ENCODE measurements around the gene FGGY.

Gene FGGY

GRCh38 chr1:59316497-59317128, 19.7 kb downstream of the FGGY start:
- no peak for DNase-seq (ENCODE audit: low read depth)

GRCh38 chr1:59317343-59317742, 20.4 kb downstream of the FGGY start:
- DNase-seq (ENCODE audit: low read depth) = no peak

DNA sequence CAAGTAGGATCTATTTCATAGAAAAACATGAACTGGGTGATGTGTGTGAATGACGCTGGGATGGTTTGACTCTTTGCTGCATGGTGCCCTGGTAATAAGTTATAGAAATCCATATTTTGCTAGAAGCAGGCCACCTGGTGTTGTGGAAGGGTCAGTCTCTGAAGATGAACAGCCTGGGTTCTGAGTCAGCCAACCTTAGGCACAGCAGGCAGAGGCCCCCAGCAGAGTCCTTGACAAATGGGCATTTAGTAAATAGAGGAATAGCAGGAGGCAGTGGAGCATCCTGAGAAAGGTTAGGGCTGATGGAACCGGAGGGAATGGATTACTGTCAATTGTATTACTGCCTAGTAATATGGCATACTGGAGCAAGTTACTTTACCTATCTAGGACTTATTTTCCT, 20.9 kb downstream of the FGGY start:
- DNase-seq (ENCODE audit: low read depth) = no peak

DNA sequence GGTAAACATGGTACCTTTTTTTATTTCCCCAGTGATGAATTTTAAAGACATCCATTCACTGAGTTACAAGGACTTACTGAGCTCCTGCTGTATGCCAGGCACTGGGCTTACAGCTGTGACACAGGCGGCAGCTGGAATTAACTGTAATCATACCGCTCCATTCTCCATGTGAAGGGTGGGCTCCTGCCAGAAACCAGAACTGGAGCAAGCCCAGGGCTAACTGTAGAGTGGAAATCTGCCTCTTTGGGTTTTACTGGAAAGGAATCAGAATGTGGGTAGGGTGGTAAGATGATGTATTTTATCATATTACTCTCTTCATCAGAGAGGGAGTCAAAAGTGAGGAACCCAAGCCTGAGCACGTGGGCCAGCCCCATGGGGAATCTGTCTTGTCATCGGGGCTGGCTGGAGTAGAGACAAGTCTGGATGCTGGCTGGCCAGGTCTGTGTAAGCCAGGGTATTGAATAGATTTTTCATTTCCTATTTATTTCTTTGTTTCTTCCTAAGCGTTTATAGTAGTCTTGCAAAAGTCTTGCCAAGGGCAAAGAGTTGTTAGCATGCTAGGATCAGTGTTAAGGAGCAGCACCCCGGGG, 21.5 kb downstream of the FGGY start:
- DNase-seq (ENCODE audit: low read depth) = no peak

DNA sequence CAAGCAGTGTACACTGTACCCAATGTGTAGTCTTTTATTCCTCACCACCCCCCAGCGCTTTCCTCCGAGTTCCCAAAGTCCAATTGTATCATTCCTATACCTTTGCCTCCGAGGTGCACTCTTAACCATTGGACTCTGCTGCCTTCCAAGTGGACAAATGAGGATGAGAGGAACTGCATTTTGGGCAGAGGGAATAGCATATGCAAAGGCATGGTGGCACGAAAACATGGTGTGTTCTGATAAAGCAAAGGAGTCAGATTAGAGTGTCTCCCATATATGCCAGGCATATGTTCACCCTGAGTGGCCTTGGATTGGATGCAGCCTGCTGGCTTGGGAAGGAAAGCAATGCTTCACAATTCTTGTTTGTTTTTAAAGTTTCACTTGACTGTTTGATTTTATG, 25.5 kb downstream of the FGGY start:
- DNase-seq (ENCODE audit: low read depth) = no peak

DNA sequence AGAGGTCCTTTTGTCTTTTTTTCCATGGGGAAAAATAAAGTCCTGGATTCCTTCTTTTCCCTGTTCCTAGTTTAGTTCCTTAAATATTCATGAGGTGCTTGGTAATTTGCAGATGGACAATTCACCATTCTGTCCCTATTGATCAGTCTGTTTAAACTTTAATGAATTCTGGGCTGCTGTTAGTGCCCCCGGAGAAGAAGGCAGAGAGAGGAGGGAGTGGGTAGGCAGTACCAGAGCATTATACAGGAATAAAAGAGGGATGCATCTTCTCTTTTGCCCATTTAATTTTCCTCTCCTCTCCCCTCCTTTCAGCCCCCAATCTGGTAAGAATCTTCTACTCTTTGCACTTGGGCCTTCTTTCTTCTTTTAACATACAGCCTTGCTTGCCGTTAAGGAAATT, 25.9 kb downstream of the FGGY start:
- no peak for DNase-seq (ENCODE audit: low read depth)

DNA sequence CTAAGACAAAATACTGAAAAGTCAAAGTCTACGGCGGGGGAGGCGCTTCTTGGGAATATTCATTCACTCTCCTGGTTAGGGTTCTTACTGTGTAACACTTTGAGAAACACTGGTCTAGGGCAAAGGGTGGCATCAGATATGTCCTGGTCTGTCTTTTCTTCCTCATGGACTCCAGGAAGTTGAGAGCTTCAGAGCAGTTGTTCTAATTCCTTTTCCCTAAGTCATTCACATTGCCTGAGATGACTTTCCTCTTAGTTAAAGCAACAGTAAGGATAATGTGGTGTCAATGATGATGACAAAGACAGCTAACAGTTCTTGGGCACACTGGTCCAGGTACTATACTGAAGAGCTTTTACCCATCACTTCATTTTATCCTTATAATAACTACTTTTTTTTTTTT, 27.0 kb downstream of the FGGY start:
- no peak for DNase-seq (ENCODE audit: low read depth)

- DNase-seq (ENCODE audit: low read depth) = no peak
Observed at GRCh38 chr1:59328353-59328752, 31.5 kb downstream of the FGGY start.

GRCh38 chr1:59329412-59330053, 32.6 kb downstream of the FGGY start:
- no peak for DNase-seq (ENCODE audit: low read depth)

- no peak for DNase-seq (ENCODE audit: low read depth)
Observed at GRCh38 chr1:59331686-59332620, 35.1 kb downstream of the FGGY start.

- DNase-seq (ENCODE audit: low read depth) = no peak
Observed at GRCh38 chr1:59332983-59333382, 36.1 kb downstream of the FGGY start.

DNA sequence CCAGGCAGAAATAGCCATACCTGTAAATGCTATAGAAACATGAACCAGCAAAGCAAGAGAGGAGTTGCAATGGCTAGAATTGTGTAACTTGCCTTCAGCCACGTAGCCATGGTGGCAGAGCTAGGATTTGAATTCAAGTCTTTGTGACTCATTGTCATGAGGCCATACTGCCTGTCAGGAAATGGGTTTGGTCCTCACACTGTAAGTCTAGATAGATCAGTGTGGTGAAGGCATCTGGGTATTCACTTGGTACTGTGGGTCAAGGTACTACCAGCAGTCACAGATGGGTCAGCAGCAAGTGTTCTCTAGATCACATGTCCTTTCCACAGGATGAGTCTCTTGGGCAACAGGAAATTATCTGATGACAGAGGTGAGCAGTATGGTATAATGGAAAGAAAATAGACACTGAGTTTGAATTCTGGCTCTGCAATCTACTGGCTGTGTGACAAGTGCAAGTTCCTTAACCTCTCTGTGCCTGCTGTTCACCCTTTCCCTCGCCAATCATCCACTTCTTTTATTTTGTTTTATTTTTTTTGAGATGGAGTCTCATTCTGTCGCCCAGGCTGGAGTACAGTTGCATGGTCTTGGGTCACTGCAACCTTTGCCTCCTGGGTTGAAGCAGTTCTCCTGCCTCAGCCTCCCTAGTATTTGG, 36.9 kb downstream of the FGGY start:
- no peak for DNase-seq (ENCODE audit: low read depth)

DNA sequence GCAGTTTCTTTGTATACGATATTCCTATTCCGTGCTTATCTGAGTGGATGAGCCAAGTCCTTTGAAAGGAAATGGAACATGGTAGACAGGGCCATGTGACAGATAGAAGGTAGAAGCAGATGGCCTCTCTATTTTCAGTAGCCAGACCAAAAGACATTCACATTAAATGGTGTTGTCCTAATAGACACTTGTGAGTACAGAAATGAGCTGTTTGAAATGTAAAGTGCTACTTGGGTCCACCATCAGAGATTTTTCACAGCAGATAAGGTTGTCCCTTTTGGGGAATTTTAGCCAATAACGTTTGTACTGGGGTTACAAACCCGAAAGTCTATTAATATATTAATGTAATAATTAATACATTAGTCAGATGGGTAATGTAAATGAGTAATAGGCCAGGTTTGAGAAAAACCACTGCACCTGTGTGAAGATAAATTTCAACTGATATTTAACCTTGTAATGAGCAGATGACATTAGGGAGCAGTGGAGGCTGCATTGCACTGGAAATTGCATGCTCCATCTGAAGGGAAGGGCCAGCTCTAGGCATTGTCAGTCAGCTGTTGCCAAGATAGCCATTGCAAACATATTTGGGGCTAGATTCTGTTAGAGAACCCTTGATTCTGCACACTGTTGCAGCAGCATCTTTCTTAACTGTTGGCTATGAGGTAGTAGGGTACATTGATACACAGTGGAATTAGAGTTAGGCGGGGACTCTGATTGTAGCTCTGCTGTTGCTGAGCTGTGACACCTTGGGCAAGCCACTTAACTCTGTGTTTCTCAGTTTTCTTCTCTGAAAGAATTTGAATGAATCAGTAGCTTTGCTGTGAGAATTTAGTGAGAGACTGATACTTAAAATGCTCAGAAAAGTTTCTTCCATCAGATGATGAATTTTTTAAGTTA, 43.8 kb downstream of the FGGY start:
- DNase-seq (ENCODE audit: low read depth) = no peak

DNA sequence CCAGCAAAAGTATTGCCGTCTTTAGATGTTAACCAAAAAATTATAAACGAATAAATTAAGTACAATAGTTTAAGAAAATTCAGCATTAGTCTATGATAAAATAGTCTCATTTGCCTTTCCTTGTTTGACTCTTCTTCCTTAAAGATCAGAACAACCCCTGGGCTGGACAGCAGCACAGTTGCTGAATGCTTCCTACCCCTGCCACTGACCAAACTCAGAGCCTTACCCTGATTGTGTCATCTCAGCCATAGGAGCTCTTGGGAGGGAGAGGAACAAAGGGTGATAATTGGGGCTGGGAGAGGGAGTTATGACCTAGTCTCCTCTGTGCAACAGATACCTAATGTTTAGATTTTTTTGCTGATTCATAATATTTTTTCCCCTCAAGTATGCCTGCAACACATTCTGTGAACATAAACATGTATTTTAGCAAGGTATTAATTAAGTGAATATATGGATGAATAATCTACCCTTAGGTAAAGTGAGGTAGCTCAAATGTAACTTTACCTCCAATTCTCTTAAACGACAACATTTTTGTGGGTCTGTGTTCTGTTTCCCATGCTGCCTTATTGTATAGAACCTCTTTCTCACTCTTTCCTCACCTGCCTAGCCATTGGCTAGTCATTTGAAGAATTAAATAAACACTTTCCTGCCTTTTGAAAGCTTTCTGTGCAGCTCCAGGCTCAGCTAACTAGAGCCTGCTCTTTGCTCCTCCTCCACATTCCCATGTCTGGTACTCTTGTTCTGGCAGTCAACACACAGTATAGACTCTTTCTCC, 46.1 kb downstream of the FGGY start:
- DNase-seq (ENCODE audit: low read depth) = no peak

DNA sequence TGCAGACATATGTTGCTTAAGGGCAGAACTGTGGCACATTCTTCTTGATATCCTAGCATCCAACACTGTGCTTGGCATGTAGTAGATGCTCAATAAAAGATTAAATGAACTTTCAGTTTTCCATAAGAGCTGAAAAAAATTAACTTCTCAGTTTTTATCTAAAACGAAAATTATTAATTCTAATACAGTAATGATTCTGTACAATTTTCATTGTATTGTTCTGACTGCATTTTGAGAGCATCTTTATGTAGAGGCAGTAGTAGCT, 46.6 kb downstream of the FGGY start:
- no peak for DNase-seq (ENCODE audit: low read depth)

DNA sequence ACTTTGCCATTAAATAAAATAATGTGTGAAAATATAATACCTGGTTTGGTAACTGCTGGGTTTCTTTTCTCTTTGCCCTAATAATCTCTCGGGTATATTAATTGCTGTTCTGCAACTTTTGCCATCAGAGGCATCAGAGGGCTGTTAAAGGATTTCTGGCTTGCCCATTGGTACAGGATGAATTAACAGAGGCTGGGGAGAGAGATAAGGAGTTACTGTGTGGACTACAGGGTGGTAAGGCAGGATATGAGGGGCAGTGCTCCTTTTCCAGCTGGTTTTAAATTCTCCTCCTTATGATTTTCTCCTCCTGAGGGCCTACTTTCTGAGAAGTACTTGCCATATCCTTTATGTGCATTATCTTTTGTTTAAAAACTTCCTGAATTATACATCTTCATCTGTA, 48.3 kb downstream of the FGGY start:
- no peak for DNase-seq (ENCODE audit: low read depth)

DNA sequence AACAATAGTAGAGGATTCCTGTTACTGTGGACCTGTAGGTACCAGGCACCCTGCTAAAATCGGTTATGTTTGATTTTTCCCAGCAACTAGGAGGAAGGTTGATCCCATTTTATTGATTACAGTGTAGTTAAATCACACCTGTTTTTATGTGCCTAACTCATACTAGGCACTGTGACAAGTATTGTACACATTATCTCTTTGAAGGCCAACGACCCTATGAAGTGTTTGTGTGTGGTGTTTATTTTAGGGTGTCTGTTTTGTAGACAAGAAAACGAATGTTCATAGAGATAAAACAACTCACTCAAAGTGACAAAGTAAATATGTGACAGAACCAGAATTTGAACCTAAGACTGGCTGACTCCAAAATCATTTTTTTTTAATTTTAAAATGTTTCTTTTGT, 49.5 kb downstream of the FGGY start:
- DNase-seq (ENCODE audit: low read depth) = no peak

- DNase-seq (ENCODE audit: low read depth) = no peak
Observed at GRCh38 chr1:59349101-59349500, 52.2 kb downstream of the FGGY start.

GRCh38 chr1:59350521-59350920, 53.6 kb downstream of the FGGY start:
- DNase-seq (ENCODE audit: low read depth) = no peak

DNA sequence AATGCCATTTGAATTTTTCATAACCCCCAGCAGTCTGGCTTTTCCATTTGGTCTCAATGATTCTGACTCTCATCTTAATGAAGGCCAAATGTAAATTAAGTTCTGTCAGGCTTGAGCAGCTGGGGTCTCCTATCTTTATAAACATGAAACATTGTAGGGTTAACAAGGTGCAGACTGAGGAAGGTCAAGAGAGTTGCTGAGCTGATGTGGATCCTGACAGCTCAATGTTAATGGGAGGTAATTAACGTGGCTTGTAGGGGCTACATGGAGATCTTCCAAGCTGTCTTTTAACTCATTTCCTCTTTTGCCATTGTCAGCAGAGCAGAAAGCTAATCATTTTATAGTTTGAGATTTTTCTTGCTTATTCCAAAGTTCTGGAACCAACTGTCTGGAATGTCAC, 55.2 kb downstream of the FGGY start:
- DNase-seq (ENCODE audit: low read depth) = no peak

GRCh38 chr1:59353453-59353852, 56.6 kb downstream of the FGGY start:
- DNase-seq (ENCODE audit: low read depth) = no peak
